Measurements from ENCODE around the gene SSH3. TPM values are rescaled to one million over a fixed set of nuclear protein-coding genes. Genes with fewer than 3 reads are reported as not detected.

SSH3 gene
- total and polyA plus RNA-seq, 2 experiments from 2014 or later: 26.7 to 39.9 TPM

DNA sequence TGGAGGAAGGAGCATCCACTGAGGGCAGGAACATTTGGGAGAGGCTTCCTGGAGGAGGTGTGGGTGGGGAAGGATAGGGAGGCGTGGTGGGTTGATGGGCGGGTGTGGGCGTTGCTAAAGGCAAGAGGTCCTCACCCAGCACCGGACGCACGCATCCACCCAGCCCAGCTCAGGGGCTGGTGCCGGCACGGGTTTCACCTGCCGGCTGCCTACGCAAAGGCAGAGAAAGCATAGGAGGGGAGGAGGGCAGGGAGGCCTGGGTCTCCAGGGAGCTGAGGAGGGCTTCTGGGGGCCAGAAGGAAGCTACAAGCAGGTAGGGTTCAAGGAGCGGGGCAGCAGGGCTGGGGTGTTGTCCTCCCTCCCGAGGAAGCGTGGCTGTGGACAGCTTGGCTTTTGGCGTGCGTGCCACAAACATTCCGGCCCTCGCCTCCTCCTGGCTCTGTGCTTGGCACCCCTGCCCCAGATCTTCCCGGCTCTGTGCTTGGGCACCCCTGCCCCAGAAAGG is 7.8 kb downstream of the SSH3 start:
- no peaks in the 10 kb centered on the region for H3K36me3 ChIP-seq
- no peak overlapping the region for H3K27ac ChIP-seq
- no peaks in the 10 kb centered on the region for H3K4me1 ChIP-seq (ENCODE audit: low read depth)
- H3K9me3 ChIP-seq (ENCODE audit: low read depth): no peaks in the 10 kb centered on the region
- no peak overlapping the region for H3K4me3 ChIP-seq
- H3K27me3 ChIP-seq: no peaks in the 10 kb centered on the region
- TF ChIP-seq, protein P1, sequence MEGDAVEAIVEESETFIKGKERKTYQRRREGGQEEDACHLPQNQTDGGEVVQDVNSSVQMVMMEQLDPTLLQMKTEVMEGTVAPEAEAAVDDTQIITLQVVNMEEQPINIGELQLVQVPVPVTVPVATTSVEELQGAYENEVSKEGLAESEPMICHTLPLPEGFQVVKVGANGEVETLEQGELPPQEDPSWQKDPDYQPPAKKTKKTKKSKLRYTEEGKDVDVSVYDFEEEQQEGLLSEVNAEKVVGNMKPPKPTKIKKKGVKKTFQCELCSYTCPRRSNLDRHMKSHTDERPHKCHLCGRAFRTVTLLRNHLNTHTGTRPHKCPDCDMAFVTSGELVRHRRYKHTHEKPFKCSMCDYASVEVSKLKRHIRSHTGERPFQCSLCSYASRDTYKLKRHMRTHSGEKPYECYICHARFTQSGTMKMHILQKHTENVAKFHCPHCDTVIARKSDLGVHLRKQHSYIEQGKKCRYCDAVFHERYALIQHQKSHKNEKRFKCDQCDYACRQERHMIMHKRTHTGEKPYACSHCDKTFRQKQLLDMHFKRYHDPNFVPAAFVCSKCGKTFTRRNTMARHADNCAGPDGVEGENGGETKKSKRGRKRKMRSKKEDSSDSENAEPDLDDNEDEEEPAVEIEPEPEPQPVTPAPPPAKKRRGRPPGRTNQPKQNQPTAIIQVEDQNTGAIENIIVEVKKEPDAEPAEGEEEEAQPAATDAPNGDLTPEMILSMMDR (IDR thresholded peaks at IDR 0.05; ENCODE audit: low read depth, low read length): no peak
- DNase-seq (ENCODE audit: low read depth in 1 of 2, low spot score in 1 of 2): no peak

DNA sequence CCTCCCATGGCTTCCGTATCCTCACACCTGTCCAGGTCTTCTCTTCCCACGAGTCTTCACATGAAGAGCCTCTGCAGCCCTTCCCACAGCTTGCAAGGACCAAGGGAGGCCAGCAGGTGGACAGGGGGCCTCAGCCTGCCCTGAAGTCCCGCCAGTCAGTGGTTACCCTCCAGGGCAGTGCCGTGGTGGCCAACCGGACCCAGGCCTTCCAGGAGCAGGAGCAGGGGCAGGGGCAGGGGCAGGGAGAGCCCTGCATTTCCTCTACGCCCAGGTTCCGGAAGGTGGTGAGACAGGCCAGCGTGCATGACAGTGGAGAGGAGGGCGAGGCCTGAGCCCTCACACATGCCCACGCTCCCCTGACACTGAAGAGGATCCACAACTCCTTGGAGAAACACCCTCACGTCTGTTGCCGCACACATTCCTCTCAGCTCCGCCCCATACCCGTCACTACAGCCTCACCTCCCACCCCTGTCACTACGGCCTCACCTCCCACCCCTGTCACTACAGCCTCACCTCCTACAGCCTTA is 8.3 kb downstream of the SSH3 start:
- DNase-seq (ENCODE audit: low read depth in 1 of 2, low spot score in 1 of 2): no peak
- no peaks in the 10 kb centered on the region for H3K9me3 ChIP-seq (ENCODE audit: low read depth)
- no peak overlapping the region for H3K4me3 ChIP-seq

DNA sequence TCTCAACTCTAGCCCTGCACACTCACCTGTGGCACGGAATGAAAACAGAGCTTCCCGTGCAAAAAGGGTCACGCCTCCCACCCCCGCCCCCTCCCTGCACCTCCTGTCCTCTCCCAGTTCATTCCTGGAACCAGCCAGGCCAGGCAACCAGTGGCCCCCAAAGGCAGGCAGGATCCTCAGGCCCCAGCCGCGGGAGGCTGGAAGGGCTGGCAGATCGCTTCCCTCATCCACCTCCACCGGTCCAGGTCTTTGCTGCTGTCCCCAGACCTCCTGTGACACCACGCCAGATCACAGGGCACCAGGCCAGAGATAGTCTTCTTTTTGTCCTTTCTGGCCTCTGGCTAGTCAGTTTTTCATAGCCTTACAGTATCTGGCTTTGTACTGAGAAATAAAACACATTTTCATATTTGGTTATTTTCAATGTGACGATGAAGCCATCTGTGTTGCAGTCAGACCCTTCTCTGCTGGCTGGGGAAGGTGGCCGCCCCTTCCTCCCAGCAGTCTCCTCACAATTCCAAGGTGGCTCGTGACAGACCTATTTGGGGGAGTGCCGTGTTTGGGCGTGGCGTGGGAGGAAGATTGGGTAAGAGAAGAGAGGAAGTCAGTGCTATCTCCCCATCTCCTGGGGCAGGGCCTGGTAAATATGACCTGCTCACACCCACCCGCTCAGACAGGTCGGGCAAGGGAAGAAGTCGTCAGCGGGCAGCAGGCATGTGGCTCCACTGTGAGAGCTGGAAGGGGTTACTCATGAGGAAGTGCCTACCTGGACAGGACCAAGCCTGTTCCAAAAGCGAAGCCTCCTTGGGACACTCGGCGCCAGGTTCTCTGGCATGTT is 9.1 kb downstream of the SSH3 start:
- Histone ChIP-seq H3K27ac (no peak overlapping the region), H3K4me3 (no peak overlapping the region), H3K27me3 (no peaks in the 10 kb centered on the region), H3K9me3 (ENCODE audit: low read depth) (no peaks in the 10 kb centered on the region), H3K4me1 (ENCODE audit: low read depth) (no peaks in the 10 kb centered on the region), H3K36me3 (no peaks in the 10 kb centered on the region)
- TF ChIP-seq, protein P1 (IDR thresholded peaks at IDR 0.05; ENCODE audit: low read depth, low read length): no peak
- no peak for DNase-seq (ENCODE audit: low read depth in 1 of 2, low spot score in 1 of 2)

More for the DNA sequence above, 8.3 kb downstream of the SSH3 start:
- H3K4me1 ChIP-seq (ENCODE audit: low read depth): no peaks in the 10 kb centered on the region
- H3K36me3 ChIP-seq: no peaks in the 10 kb centered on the region
- H3K27ac ChIP-seq: no peak overlapping the region
- TF ChIP-seq, protein P1 (IDR thresholded peaks at IDR 0.05; ENCODE audit: low read depth, low read length): no peak
- no peaks in the 10 kb centered on the region for H3K27me3 ChIP-seq

DNA sequence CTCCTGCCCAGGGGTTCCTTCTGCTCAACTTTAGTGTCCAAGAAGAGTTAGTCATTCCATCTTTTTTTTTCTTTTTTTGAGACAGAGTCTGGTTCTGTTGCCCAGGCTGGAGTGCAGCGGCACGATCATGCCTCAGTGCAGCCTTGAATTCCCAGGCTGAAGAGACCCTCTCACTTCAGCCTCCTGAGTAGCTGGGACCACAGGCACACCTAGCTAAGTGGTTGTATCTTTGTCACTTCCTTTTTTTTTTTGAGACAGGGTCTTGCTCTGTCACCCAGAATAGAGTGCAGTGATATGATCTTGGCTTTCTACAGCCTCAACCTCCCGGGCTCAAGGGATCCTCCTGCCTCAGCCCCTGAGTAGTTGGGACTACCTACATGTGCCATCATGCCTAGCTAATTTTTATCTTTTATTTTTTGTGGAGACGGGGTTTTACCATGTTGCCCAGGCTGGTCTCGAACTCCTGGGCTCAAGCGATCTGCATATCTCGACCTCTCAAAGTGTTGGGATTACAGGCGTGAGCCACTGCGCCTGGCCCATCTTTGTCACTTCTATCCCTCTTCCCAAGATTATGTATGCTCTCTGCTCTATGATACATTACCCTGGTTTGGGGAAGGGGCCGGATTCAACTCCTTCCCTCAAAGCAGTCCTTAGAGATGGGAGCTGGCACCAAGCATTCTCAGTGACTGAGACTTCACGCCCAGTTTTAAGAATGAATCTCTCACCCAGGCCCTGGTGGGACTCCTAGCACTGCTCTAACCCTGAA is 10.0 kb downstream of the SSH3 start:
- no peaks in the 10 kb centered on the region for H3K9me3 ChIP-seq (ENCODE audit: low read depth)
- no peak overlapping the region for H3K4me3 ChIP-seq
- H3K36me3 ChIP-seq: no peaks in the 10 kb centered on the region
- H3K27ac ChIP-seq: no peak overlapping the region
- peaks cover under 1% of the 10 kb centered on the region for H3K4me1 ChIP-seq (ENCODE audit: low read depth)
- no peaks in the 10 kb centered on the region for H3K27me3 ChIP-seq
- DNase-seq (ENCODE audit: low read depth in 1 of 2, low spot score in 1 of 2): no peak
- TF ChIP-seq, protein P1 (IDR thresholded peaks at IDR 0.05; ENCODE audit: low read depth, low read length): no peak

DNA sequence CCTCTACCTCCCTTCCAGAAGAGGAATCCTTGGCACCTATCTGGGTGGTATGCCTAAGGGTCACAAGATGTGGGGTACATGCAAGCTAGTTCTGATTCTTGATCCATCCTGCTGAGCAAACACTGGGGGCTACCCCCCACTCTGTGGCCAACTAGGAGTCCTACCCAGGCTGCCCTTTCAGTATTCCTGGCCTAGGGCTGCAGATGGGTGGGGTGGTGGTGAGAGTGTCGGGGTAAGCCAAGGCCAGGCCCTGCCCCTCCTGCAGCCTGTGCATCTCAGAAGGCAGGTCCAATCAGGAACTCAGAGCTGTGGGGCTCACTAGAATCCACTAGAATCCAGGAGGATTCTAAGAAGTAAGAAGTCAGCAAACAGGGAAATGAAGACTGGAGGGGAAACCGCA is 10.9 kb downstream of the SSH3 start:
- peaks cover 6% of the 10 kb centered on the region for H3K4me1 ChIP-seq (ENCODE audit: low read depth)
- TF ChIP-seq, protein P1 (IDR thresholded peaks at IDR 0.05; ENCODE audit: low read depth, low read length): no peak
- no peak overlapping the region for H3K27ac ChIP-seq
- no peak overlapping the region for H3K4me3 ChIP-seq
- H3K36me3 ChIP-seq: no peaks in the 10 kb centered on the region
- no peaks in the 10 kb centered on the region for H3K9me3 ChIP-seq (ENCODE audit: low read depth)
- H3K27me3 ChIP-seq: peaks cover 9% of the 10 kb centered on the region
- no peak for DNase-seq (ENCODE audit: low read depth in 1 of 2, low spot score in 1 of 2)
